Brain microvascular endothelial cell (primary cell): ENCODE data around the gene NTMT2.

ENCODE experiments used
- DNase-seq: peaks from one replicate; pipeline ENCODE4 v3.0.0-alpha.2; 2020
- H3K27ac ChIP-seq: fragments of 250-450 bp; sonication (Bioruptor Pico); 2 replicates; pipeline ENCODE4 v1.5.1; 2020; ENCODE audit warnings: mild to moderate bottlenecking, moderate library complexity
- H3K27me3 ChIP-seq: fragments of 250-450 bp; sonication (Bioruptor Pico); replicated peaks from 2 replicates; pipeline ENCODE4 v1.5.1; 2020; ENCODE audit warnings: mild to moderate bottlenecking
- H3K36me3 ChIP-seq: fragments of 250-450 bp; sonication (Bioruptor Pico); replicated peaks from 2 replicates; pipeline ENCODE4 v1.5.1; 2020; ENCODE audit warnings: mild to moderate bottlenecking
- H3K4me3 ChIP-seq: 2 replicates; pipeline ENCODE4 v1.5.1; 2011; ENCODE audit warnings: low read depth, mild to moderate bottlenecking, control low read depth, low read length, moderate library complexity
- in situ Hi-C: cut with HindIII; loops from 2 replicates; pipeline ENCODE4 v1.10.0; 2017; ENCODE audit warnings: low sequenced_read_pairs, low pct_ligation_motif_present
- TF ChIP-seq, protein P1 (sequence below): IDR thresholded peaks from 2 replicates; pipeline ENCODE4 v1.5.1; 2011; ENCODE audit warnings: low read depth, mild to moderate bottlenecking, moderate library complexity, low read length, control low read depth, inconsistent platforms; ENCODE audit errors: missing control alignments

The NTMT2 gene

DNA sequence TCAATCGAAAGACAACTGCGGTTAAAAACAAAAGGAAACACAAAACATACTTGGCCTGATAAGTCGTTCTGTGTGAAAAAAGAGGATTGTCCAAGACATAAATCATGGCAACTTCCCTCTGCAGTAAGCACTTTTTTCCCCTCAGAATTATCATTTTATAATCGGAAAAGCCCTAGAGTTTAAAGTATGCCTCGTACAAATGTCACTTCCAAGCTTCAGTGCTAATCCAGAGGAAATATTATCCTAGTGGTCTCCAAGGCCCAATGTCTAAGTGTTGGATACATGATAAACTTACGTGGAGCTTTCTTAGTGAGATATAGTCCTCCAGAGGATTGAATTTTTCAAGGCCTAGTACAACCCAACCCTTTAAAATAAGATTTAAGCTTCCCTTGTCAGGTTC lies 11.2 kb upstream of the NTMT2 start:
- in situ Hi-C loops: no loop called here
- H3K4me3 ChIP-seq: no peak overlapping the region
- no peaks in the 10 kb centered on the region for H3K36me3 ChIP-seq
- H3K27me3 ChIP-seq: no peaks in the 10 kb centered on the region
- DNase-seq: no peak
- no peak overlapping the region for H3K27ac ChIP-seq
- TF ChIP-seq, protein P1, sequence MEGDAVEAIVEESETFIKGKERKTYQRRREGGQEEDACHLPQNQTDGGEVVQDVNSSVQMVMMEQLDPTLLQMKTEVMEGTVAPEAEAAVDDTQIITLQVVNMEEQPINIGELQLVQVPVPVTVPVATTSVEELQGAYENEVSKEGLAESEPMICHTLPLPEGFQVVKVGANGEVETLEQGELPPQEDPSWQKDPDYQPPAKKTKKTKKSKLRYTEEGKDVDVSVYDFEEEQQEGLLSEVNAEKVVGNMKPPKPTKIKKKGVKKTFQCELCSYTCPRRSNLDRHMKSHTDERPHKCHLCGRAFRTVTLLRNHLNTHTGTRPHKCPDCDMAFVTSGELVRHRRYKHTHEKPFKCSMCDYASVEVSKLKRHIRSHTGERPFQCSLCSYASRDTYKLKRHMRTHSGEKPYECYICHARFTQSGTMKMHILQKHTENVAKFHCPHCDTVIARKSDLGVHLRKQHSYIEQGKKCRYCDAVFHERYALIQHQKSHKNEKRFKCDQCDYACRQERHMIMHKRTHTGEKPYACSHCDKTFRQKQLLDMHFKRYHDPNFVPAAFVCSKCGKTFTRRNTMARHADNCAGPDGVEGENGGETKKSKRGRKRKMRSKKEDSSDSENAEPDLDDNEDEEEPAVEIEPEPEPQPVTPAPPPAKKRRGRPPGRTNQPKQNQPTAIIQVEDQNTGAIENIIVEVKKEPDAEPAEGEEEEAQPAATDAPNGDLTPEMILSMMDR: no peak

DNA sequence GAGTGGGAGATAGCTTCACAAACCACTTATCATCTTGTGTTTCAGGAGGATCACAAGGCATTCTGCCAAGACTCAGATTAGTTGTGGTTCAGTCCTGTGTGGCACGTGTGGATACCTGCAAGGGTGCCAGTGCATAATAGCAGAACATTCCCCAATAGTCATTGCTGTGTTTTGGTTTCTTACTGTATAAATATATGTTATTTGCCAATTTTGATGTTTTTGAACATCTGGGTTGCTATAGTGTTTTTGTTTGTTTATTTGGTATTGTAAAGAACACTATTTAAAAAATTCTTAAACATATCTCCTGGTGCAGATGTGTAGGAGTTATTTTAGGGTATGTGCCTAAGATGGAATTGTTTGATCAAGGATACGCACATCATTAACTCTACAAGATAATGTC lies 5.4 kb upstream of the NTMT2 start:
- TF ChIP-seq, protein P1: no peak
- Histone ChIP-seq H3K27me3 (no peaks in the 10 kb centered on the region), H3K4me3 (no peak overlapping the region), H3K27ac (no peak overlapping the region), H3K36me3 (no peaks in the 10 kb centered on the region)
- in situ Hi-C loops: no loop called here
- DNase-seq: no peak

DNA sequence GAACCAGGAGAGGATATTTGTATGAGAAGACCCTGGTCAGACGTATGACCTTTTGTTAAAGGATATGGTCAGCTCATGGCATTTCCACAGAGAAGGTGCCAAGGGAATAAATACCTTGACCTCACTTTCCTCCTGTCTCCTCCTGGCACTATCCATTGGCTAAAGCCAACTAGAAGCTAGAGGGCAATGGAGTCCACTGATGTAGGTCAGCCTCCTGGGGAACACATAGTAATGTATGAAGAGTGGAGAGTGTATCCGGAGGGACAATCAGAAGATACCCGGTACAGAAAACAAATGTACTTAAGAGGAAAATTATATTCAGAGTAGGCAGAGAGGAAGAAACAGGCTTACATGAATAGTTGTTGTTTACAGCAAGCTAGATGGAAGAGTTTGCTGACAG lies 698 bp upstream of the NTMT2 start:
- in situ Hi-C loops: no loop called here
- TF ChIP-seq, protein P1: no peak

DNA sequence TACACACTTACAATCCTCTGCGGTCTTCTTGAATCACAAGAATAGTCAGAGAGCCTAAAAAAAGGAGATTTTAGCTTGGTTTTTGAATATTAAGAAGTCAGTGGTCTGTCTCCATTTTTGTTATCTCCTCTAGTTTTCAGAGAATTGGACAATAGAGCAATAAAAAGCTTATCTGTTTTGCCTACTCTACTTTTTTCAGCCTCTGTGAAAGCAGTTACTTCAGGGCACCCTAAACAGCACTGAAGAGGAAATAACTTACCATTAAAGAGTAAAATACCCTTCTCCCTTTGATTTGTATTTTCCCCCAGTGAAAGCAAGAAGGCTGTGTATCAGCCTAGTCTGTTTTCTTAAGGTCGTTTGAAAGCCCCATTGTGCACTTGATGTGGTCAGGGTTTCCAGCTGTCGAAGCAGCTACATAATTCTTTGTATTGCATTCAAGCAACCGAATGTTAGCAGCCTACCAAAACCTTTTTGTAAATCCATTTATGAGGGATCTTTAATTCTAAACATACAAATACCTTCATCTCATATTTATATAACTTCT lies 1.0 kb downstream of the NTMT2 start:
- H3K36me3 ChIP-seq: no peaks in the 10 kb centered on the region
- DNase-seq: no peak
- in situ Hi-C loops: no loop called here
- no peak overlapping the region for H3K4me3 ChIP-seq
- H3K27ac ChIP-seq: no peak overlapping the region
- no peaks in the 10 kb centered on the region for H3K27me3 ChIP-seq
- TF ChIP-seq, protein P1: no peak

More for the DNA sequence above, 698 bp upstream of the NTMT2 start:
- no peak for DNase-seq
- Histone ChIP-seq H3K27me3 (no peaks in the 10 kb centered on the region), H3K4me3 (no peak overlapping the region), H3K36me3 (no peaks in the 10 kb centered on the region), H3K27ac (no peak overlapping the region)

DNA sequence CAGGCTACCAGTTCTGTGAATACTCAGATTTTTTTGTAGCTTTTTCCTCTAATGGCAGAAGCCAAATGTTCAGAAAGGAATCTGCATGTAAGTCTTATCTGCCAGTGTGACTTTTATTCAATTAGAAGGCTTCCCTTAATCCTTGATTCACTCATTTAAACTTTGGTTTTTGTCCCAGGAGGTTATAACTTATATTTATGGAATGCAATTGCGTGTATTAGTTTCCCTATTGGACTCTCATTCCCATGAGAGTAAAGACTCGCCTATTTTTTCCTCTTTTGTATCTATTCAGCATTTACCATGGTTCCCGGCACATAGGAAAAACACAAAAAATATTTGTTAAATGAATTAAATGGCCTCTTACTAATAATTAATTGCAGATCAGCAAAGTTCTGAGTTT lies 3.5 kb downstream of the NTMT2 start:
- no peak for DNase-seq
- TF ChIP-seq, protein P1: no peak
- in situ Hi-C loops: no loop called here
- no peaks in the 10 kb centered on the region for H3K36me3 ChIP-seq
- H3K4me3 ChIP-seq: no peak overlapping the region
- no peak overlapping the region for H3K27ac ChIP-seq
- H3K27me3 ChIP-seq: no peaks in the 10 kb centered on the region

DNA sequence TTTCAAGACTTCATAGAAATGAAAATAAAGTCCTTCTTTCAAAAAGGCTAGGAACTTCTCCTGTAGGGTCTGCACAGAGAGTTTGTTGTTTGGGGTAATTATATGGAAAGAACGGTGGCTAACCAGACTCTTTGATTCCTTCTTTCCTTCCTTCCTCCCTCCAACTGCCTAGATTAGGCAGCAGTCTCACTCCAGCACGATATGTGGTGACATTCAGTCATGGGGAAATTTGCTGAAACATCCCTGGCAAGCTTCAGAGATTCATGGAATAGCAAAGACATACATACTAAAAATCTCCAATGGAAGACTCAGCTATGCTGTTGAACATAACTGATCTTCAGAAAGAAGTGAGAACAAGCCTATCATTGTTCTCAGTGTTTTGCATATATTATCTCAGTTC lies 4.3 kb downstream of the NTMT2 start:
- in situ Hi-C loops: no loop called here
- no peaks in the 10 kb centered on the region for H3K27me3 ChIP-seq
- no peak overlapping the region for H3K4me3 ChIP-seq
- no peak overlapping the region for H3K27ac ChIP-seq
- TF ChIP-seq, protein P1: no peak
- no peaks in the 10 kb centered on the region for H3K36me3 ChIP-seq
- DNase-seq: no peak
